H9 (cell line): ENCODE data around the gene OSBPL9. TPM values are rescaled to one million over a fixed set of nuclear protein-coding genes. Genes with fewer than 3 reads are reported as not detected.

Experiments used
- DNase-seq: peaks from one replicate; pipeline ENCODE4 v3.0.0-alpha.2; 2017
- H2AFZ ChIP-seq: one replicate; pipeline ENCODE4 v1.6.1; 2013; ENCODE audit warnings: mild to moderate bottlenecking, low read length, control low read depth, moderate library complexity
- H2AK5ac ChIP-seq: 2 replicates; pipeline ENCODE4 v1.6.1; 2013; ENCODE audit warnings: low read length, control low read depth, mixed read lengths; ENCODE audit not compliant: insufficient read length
- H2BK120ac ChIP-seq: one replicate; pipeline ENCODE4 v1.6.1; 2013; ENCODE audit warnings: low read depth, mild to moderate bottlenecking, low read length, control low read depth, inconsistent platforms; ENCODE audit not compliant: poor library complexity, severe bottlenecking
- H2BK12ac ChIP-seq: 2 replicates; pipeline ENCODE4 v1.6.1; 2013; ENCODE audit warnings: low read length, control low read depth, mixed read lengths, low read depth; ENCODE audit not compliant: insufficient read length
- H2BK15ac ChIP-seq: 2 replicates; pipeline ENCODE4 v1.6.1; 2013; ENCODE audit warnings: low read depth, low read length, control low read depth
- H2BK20ac ChIP-seq: one replicate; pipeline ENCODE4 v1.6.1; 2013; ENCODE audit warnings: low read depth, mild to moderate bottlenecking, low read length, control low read depth, inconsistent platforms; ENCODE audit not compliant: poor library complexity, severe bottlenecking
- H2BK5ac ChIP-seq: 2 replicates; pipeline ENCODE4 v1.6.1; 2013; ENCODE audit warnings: low read length, control low read depth, mixed read lengths; ENCODE audit not compliant: insufficient read length
- H3K14ac ChIP-seq: 2 replicates; pipeline ENCODE4 v1.6.1; 2013; ENCODE audit warnings: low read length, control low read depth; ENCODE audit not compliant: insufficient read depth
- H3K18ac ChIP-seq: 2 replicates; pipeline ENCODE4 v1.6.1; 2013; ENCODE audit warnings: low read depth, mild to moderate bottlenecking, mixed read lengths, low read length, control low read depth; ENCODE audit not compliant: insufficient read length
- H3K23ac ChIP-seq: 2 replicates; pipeline ENCODE4 v1.6.1; 2013; ENCODE audit warnings: low read length, control low read depth, mixed read lengths, low read depth; ENCODE audit not compliant: insufficient read length
- H3K23me2 ChIP-seq: 2 replicates; pipeline ENCODE4 v1.6.1; 2013; ENCODE audit warnings: low read depth, mild to moderate bottlenecking, mixed read lengths, low read length, control low read depth; ENCODE audit not compliant: insufficient read length, poor library complexity, severe bottlenecking
- H3K27ac ChIP-seq: 2 replicates; pipeline ENCODE4 v1.5.1; 2013; ENCODE audit warnings: low read length, control low read depth, mixed read lengths, low read depth; ENCODE audit not compliant: insufficient read length
- H3K27me3 ChIP-seq: 2 replicates; pipeline ENCODE4 v1.6.1; 2013; ENCODE audit warnings: low read length, control low read depth, inconsistent platforms; ENCODE audit not compliant: insufficient read depth
- H3K4ac ChIP-seq: 2 replicates; pipeline ENCODE4 v1.6.1; 2013; ENCODE audit warnings: low read depth, mild to moderate bottlenecking, control low read depth, inconsistent platforms, low read length, moderate library complexity
- H3K4me1 ChIP-seq: 2 replicates; pipeline ENCODE4 v1.6.1; 2013; ENCODE audit warnings: low read length, control low read depth, inconsistent platforms; ENCODE audit not compliant: insufficient read depth
- H3K4me2 ChIP-seq: 2 replicates; pipeline ENCODE4 v1.6.1; 2013; ENCODE audit warnings: low read length, control low read depth, mixed read lengths; ENCODE audit not compliant: insufficient read length, insufficient read depth
- H3K56ac ChIP-seq: 2 replicates; pipeline ENCODE4 v1.6.1; 2013; ENCODE audit warnings: low read depth, mild to moderate bottlenecking, mixed read lengths, low read length, control low read depth; ENCODE audit not compliant: insufficient read length
- H3K79me1 ChIP-seq: 2 replicates; pipeline ENCODE4 v1.6.1; 2013; ENCODE audit warnings: low read depth, mild to moderate bottlenecking, moderate library complexity, low read length, control low read depth, inconsistent platforms; ENCODE audit not compliant: insufficient read depth, poor library complexity, severe bottlenecking
- H3K79me2 ChIP-seq: 2 replicates; pipeline ENCODE4 v1.6.1; 2013; ENCODE audit warnings: low read length, control low read depth, inconsistent platforms; ENCODE audit not compliant: insufficient read depth
- H3K9ac ChIP-seq: 2 replicates; pipeline ENCODE4 v1.6.1; 2013; ENCODE audit warnings: low read length, control low read depth, mixed read lengths; ENCODE audit not compliant: insufficient read length; ENCODE audit errors: extremely low read depth
- H3K9me3 ChIP-seq: one replicate; pipeline ENCODE4 v1.6.1; 2013; ENCODE audit warnings: low read depth, low read length, inconsistent platforms; ENCODE audit not compliant: control insufficient read depth
- H3T11ph ChIP-seq: one replicate; pipeline ENCODE4 v1.6.1; 2013; ENCODE audit warnings: mild to moderate bottlenecking, low read length, control low read depth, inconsistent platforms
- H4K20me1 ChIP-seq: one replicate; pipeline ENCODE4 v1.6.1; 2013; ENCODE audit not compliant: control insufficient read depth, insufficient read length, insufficient read depth
- H4K5ac ChIP-seq: 2 replicates; pipeline ENCODE4 v1.6.1; 2013; ENCODE audit warnings: low read depth, mild to moderate bottlenecking, mixed read lengths, low read length, control low read depth; ENCODE audit not compliant: insufficient read length
- H4K8ac ChIP-seq: replicated peaks from 2 replicates; pipeline ENCODE4 v1.6.1; 2013; ENCODE audit warnings: low read length, control low read depth, mixed read lengths, low read depth; ENCODE audit not compliant: insufficient read length
- H4K91ac ChIP-seq: 2 replicates; pipeline ENCODE4 v1.6.1; 2013; ENCODE audit warnings: low read depth, mild to moderate bottlenecking, moderate library complexity, mixed read lengths, low read length, control low read depth; ENCODE audit not compliant: insufficient read length
- H3K27ac Mint-ChIP-seq, 3 experiments: 2 replicates in 2 of 3; 3 replicates in 1 of 3; pipeline ENCODE4 v1.8.0; 2020 to 2021; ENCODE audit warnings: mixed read lengths in 3 of 3, mild to moderate bottlenecking in 1 of 3, moderate library complexity in 1 of 3
- H3K27me3 Mint-ChIP-seq: 2 replicates; pipeline ENCODE4 v1.8.0; 2021; ENCODE audit warnings: low read depth, mild to moderate bottlenecking, moderate library complexity, mixed read lengths
- H3K36me3 Mint-ChIP-seq, 3 experiments: 2 replicates in 2 of 3; 3 replicates in 1 of 3; pipeline ENCODE4 v1.8.0; 2020 to 2021; ENCODE audit warnings: low read depth in 3 of 3, mixed read lengths in 3 of 3; ENCODE audit not compliant: insufficient read depth in 1 of 3
- H3K4me1 Mint-ChIP-seq, 2 experiments: 2 replicates each; pipeline ENCODE4 v1.8.0; 2020; ENCODE audit warnings: mixed read lengths in 2 of 2
- H3K4me3 Mint-ChIP-seq, 2 experiments: 2 replicates in 1 of 2; 3 replicates in 1 of 2; pipeline ENCODE4 v1.8.0; 2020 to 2021; ENCODE audit warnings: mild to moderate bottlenecking in 2 of 2, mixed read lengths in 2 of 2, moderate library complexity in 1 of 2
- H3K9me3 Mint-ChIP-seq, 2 experiments: 2 replicates in 1 of 2; 3 replicates in 1 of 2; pipeline ENCODE4 v1.8.0; 2020; ENCODE audit warnings: mild to moderate bottlenecking in 2 of 2, mixed read lengths in 2 of 2, moderate library complexity in 1 of 2
- CTCF ChIP-seq: fragments of 200-600 bp; sonication (generic); conservative IDR thresholded peaks from 3 replicates; pipeline ENCODE4 v1.8.0; 2021; ENCODE audit warnings: antibody characterized with exemption, mild to moderate bottlenecking
- total RNA-seq: library from RNA; stranded (reverse); gene quantifications from 2 replicates; pipeline ENCODE4 v1.2.1, GENCODE V29; 2021

The OSBPL9 gene
- total RNA-seq, 1 experiment from 2014 or later: 76.7 TPM

- Histone ChIP-seq H2BK12ac (no peak overlapping the region), H2BK120ac (no peak overlapping the region), H3K27me3 (no peaks in the 10 kb centered on the region), H3K27ac (no peak overlapping the region), H3K9me3 (no peaks in the 10 kb centered on the region), H3K56ac (no peak overlapping the region), H2BK20ac (no peak overlapping the region), H2BK5ac (no peak overlapping the region), H3K14ac (no peak overlapping the region), H4K8ac (no peak overlapping the region), H3K4ac (no peak overlapping the region), H3T11ph (no peak overlapping the region), H2AFZ (no peak overlapping the region), H2AK5ac (no peak overlapping the region), H3K4me1 (no peaks in the 10 kb centered on the region), H3K23me2 (no peaks in the 10 kb centered on the region), H4K20me1 (no peaks in the 10 kb centered on the region), H3K4me2 (no peak overlapping the region), H3K23ac (no peak overlapping the region), H3K18ac (no peak overlapping the region), H2BK15ac (no peak overlapping the region), H3K79me1 (no peaks in the 10 kb centered on the region), H3K9ac (no peak overlapping the region), H4K91ac (no peak overlapping the region), H3K79me2 (no peaks in the 10 kb centered on the region), H4K5ac (no peak overlapping the region)
- Mint-ChIP-seq H3K9me3 (no peaks in the 10 kb centered on the region), H3K27me3 (no peaks in the 10 kb centered on the region), H3K4me1 (no peaks in the 10 kb centered on the region), H3K36me3 (no peaks in the 10 kb centered on the region), H3K27ac (no peak overlapping the region), H3K4me3 (no peak overlapping the region)
- no peak for DNase-seq
- no peak for TF ChIP-seq CTCF
Observed at GRCh38 chr1:51679435-51679834, 62.5 kb downstream of the OSBPL9 start.
